DMS 273 (cell line): ENCODE data around the gene PLCG1.
A peak's percentile ranks its signal among the peaks of the same experiment; 100 is the strongest.
"Not testable (repeated sequence)": the region's sequence is repeated elsewhere in the genome, so short reads cannot be mapped to it uniquely, and the experiment has no call there.

ENCODE experiments used
- DNase-seq: peaks from one replicate; lab custom pipeline; 2025; ENCODE audit not compliant: unreplicated experiment; lab: John Stamatoyannopoulos, UW

PLCG1 gene

DNA sequence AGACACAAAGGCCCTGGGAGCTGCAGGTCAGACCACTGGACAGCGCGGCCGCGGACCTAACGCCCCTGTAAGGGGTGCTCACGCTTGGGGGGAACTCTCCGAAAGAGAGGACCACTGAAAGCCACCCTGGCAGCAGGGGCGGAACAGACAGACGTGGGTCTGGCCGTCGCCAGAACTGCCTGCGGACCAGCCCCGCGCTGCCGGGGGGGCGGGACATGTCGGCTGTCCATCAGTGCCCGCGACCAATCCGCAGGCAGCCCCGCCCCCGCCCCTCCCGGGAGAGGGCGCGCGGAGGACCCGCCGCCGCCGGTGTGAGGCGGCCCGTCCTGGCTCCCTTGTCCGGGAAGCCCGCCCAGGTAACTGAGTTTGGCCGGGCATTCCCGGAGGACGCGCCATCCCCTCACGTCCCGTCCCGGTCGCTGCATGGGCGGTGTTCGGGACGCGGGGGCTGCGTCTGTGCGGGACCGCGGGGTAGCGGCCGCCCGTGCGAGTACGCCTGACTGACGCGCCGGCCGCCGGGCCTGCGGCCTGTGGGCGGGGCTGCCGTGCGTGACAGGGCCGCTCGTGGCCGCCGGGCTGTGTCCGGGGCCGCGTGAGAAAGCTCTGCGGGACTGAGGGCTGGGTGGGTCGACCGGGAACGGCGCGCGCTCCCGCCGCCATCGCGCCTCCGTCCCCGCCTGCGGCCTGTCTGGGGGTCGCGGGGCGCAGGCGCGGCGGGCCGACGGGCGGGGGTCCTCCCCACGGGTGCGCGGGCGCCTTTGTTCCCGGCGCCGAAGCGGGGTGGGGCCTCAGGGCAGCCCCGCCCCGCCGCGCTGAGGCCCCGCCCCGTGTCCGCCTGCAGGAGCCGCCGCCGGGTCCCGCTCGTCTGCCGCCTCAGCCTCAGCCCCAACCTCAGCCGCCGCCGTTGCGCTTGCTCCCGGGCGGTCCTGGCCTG is at the start of gene PLCG1:
Gene PLCG1 (plus strand): TSS at position 864 of the 934 bp plus-strand sequence. CDS start 99 bp downstream, outside the sequence.
- peak; percentile 93 for DNase-seq

DNA sequence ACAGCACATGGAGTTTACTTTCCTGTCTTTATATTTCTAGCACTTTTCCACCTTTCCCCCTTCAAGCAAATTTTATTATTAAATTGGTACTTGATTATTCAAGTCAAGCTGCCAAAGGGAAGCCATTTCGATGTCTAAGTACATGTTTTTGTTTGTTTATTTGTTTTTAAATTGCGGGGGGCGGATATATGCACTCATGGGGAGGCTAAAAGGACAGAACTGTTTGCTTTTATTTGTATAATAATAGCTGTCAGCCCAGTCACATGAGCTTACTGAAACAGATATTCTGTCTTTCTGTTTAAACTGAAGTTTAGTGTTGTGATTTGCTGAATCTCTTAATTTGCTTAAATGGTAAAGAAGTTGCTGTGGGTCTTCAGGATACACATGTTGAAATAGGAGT is 49.6 kb upstream of the PLCG1 start:
- no peak for DNase-seq

GRCh38 chr20:41089555-41089954 is 47.8 kb upstream of the PLCG1 start:
- no peak for DNase-seq

- DNase-seq = no peak
Observed at GRCh38 chr20:41091927-41092326, 45.4 kb upstream of the PLCG1 start.

DNA sequence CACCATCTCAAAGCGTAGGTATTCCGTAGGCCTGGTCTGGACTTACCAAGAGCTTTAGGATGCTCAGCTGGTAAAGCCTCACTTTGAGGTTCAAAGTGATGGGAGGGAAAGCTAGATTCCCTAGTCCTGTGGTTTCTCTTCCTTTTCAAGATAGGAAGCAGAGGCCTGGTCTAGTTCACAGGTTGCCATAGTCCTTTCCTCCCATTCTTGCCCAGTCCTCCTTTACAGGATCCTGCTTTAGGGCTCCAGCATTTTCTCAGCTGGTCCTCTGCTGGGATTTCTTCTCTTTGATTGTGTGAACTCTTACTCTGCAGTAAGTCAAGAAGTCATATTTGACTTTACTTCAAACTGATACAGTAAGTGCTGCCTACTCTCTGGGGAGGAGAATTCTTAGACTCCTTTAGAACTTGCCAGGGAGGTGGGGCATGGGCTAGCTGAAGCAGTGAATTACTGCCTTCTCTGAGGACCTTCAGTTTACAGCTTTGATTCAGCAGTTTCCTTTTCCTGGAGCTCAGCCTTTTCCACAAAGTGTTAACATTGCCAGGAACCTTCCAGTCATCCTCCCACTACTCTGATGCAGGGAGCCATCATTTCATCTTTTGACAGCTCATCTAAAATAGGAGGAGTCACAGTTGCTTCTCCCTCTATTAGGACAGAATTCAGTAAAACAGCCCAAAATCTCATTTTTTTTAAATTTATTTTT is 42.8 kb upstream of the PLCG1 start:
- DNase-seq = no peak

GRCh38 chr20:41095110-41095969 is 42.0 kb upstream of the PLCG1 start:
- DNase-seq = peak; percentile 73

DNA sequence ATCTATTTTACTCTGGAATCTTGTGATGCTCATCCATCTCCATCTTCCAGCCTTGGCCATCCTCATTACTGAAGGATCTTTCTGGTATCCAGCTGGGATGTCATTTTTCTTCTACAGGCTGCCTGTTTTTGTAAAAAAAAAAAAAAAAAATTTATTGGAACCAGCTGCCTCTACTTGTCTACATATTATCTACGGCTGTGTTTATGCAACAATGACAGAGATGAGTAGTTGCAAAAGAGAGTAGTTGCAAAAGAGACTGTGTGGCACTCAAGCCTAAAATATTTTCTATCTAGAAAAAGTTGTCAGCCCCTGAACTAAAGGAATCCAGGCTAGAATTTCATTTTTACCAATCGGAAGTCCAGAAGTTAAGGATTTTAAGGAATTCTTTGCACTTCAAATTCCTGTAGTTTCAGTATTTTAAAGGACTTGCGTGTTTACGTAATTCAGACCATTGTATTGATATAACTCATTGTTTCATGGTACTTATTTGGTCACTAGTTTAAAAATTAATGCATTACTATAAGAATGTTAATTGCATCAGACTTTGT is 38.6 kb upstream of the PLCG1 start:
- DNase-seq = no peak

GRCh38 chr20:41100001-41100480 is 37.3 kb upstream of the PLCG1 start:
- DNase-seq = no peak

DNA sequence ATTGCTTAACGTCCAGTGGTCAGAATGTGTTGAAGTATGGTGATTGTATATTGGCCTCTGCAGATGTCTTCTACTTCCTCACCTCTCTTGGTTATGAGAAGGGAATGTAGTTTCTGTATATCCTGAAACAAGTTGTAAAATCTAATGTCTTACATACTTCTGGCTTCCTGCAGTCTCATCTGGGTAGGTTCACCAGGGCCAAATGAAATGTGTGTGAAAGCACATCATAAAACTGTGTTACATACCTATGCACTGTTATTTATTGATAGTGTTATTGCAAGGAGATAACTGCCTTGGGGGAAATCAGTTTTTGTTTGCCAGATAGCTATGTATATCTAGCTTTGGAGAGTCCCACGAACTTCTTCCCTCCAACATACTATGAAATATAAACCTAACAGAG is 35.7 kb upstream of the PLCG1 start:
- DNase-seq = no peak

DNA sequence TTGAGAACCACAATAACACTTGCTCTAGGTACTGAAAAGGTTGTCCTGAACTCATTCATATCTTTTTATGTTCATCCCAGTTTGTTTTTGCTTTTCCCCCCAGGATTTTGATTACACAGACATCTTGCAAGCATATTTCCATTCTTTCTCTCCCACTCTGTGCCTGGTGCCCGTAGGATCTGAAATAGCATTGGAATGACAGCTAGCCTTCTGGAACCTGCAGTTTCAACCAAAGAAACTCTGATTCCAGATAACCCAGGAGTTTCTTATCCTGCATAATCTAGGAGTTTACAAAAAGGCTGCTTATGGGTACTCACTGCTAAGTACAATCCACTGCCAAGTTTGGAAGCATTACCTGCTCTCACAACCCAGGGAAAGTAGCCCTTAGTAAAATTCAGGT is 28.8 kb upstream of the PLCG1 start:
- DNase-seq = no peak

DNA sequence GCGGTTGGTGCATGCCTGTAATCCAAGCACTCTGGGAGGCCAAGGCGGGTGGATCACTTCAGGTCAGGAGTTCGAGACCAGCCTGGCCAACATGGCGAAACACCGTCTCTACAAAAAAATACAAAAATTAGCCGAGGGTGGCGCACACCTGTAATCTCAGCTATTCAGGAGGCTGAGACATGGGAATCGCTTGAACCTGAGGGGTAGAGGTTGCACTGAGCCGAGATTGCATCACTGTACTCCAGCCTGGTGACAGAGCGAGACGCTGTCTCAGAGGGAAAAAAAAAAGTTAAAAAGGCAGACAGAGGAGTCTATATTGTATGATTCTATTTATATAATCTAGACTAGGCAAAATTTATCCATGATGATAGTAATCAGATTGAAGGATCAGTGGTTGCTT is 27.3 kb upstream of the PLCG1 start:
- DNase-seq = no peak

- no peak for DNase-seq
Observed at GRCh38 chr20:41110930-41111577, 26.3 kb upstream of the PLCG1 start.

DNA sequence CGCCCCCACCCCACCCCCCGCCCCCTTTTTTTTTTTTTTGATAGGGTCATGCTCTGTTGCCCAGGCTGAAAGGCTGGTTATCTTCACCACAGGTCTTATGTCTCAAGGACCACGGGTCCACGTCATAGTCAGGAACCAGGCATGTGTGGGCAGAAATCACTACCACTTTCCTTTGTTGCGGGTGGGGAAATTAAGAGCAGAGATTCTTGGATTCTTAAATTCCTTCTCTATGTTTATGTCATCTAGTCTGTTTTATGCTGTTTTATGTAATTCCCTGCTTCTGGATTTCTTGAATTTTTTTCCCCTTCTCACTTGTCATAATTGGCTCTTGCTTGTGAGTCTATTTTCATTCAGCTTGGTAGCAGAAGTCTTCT is 25.8 kb upstream of the PLCG1 start:
- no peak for DNase-seq

DNA sequence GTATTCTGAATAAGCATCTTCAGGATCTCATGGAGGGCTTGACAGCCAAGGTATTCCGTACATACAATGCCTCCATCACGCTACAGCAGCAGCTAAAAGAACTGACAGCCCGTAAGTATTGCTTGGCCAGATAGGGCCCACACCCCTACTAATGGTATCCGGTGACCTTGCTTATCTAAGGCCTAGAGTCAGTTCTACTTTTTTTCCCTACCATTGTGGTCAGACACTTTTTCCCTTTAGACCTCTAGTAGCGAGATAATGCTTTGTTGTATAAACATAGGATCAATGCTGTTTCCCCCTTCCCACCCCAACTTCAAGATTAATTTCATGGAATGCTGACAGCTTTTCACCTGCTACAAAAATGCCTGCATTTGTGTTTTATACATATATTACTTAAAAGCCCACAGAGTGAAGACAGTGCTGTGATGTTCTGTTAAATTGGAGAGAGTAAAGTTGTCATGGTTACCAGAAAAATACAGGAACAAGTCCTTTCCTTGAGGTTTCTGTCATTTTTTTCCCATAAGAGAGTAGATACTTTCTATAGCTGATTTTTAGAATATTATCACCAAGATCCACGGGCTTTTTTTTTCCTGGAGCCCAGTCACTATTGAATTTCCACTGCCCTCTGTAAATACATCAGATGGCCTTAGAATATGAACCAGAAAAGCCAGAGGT is 20.9 kb upstream of the PLCG1 start:
- DNase-seq = no peak

- DNase-seq = not testable (repeated sequence)
Observed at GRCh38 chr20:41118159-41118558, 19.2 kb upstream of the PLCG1 start.

DNA sequence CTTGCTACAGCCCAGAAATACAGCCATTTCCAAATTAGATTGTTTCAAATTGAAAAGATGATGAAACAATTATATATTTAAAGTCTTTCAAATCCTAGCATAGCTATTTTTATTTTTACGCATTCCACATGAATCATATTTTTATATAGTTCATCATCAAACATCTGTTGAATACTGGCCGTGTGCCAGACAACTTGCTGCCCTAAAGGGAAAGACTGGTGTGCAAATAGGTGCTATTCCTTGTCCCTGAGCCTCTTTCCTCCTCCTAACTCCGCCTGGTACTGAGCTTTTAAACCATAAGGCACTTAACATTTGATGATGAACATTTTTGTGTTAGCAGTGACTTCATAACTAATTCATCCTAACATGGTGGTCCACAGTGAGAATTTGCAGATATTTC is 18.7 kb upstream of the PLCG1 start:
- DNase-seq = no peak

DNA sequence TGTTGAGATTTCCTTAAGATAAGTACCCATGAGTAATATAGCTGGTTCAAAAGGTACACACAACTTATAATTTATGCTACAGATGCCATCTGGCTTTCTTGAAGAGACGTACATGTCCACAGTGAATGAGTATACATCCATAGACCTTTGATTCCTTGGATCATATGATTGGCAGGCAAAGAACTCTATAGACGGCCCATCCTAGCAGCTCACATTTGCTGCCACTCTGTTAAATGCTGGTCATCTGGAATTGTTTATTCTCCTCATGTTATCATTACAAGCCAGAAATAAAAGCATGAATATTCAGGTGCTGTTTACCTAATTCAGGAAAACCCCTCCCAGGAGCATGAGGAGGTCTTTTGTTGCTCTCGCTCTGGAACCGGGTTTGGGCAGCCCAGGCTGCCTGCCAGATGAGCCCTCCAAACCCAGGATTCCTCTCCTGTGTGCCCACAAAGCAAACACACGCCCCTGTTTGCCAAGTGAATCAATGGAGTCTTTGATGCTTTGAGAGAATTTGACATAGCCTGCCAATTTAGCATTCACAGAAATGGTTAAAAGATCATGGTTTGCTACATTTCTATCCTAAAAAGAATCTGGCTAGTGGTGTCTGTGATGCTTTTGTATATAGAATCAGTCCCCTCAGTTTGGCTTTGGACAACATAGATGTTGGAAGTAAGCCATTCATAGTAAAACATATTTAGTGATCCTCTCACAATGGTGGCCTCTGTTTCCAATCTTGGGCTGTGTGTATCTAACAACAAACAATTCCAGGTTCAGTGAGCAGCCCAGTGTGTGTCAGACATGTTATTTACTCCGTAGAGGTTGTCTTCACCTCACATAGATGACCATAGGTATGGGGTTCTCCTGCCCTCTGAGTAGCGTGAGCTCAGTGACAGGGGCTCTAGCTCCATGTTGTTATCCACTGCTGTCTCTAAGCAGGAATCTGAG is 17.5 kb upstream of the PLCG1 start:
- DNase-seq = no peak

DNA sequence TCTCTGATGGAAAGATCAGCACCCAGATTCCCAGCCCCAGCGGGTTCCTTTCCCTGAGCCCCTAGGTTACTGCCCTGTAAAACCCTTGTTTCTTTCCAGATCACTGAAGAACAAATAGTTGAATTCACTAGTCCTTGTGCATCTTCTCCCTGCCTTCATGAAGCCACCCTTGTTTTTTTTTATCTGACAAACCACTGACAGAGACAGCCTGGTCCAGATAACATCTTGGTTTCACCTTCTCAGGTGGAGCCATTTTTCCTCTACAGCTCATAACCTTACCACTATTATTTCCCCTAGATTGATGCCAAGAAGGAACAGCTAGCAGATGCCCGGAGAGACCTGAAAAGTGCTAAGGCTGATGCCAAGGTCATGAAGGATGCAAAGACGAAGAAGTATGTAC is 15.9 kb upstream of the PLCG1 start:
- no peak for DNase-seq

DNA sequence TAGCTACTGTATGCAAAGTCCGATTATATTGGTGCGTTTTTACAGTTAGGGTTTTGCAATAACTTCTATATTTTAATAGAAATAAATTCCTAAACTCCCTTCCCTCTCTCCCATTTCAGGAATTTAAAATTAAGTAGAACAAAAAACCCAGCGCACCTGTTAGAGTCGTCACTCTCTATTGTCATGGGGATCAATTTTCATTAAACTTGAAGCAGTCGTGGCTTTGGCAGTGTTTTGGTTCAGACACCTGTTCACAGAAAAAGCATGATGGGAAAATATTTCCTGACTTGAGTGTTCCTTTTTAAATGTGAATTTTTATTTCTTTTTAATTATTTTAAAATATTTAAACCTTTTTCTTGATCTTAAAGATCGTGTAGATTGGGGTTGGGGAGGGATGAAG is 13.7 kb upstream of the PLCG1 start:
- no peak for DNase-seq
